Fibroblast of skin of right biceps (primary cell): Measurements from ENCODE around the gene MRPS25.
"Not testable (repeated sequence)": the region's sequence is repeated elsewhere in the genome, so short reads cannot be mapped to it uniquely, and the experiment has no call there.

Source experiments
- DNase-seq: peaks from one replicate; pipeline ENCODE4 v3.0.0-alpha.2; 2013

The MRPS25 gene

DNA sequence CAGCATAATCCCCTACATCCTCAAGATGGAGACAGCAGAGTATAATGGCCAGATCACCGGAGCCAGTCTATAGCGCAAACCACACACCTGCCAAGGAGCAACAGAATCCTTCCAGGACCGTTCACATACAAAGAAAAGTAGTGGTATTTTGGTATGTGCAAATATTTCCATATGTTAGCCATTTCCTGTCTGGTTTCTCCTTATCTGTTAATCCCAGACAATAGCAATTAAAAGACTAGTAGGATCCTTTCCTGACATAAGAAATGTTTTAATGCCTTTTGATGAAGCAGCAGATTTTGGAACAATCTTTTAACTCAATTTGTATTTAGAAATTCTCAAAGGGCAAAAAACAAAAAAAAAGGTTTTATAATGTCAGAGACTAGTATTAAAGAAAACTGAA is 22.2 kb downstream of the MRPS25 start:
- DNase-seq: peak; percentile 50

DNA sequence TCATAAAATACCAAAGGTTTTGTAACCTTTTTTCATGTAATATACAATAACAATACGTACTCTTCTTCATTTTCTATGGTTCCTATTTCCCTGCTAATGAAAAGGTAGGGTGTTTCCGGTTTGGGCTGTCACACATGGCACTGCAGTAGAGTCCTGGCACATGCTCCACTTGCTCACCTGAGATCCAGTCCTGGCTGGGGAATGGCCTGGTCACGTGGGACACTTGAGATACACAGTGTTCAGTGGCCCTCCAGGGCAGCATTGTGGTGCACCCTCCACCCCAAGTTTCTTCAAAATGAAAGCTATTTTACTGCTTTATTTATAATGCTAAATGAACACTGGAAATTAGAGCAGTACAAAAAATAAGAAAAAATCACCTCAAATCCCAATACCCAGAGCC is 23.2 kb downstream of the MRPS25 start:
- DNase-seq: no peak

DNA sequence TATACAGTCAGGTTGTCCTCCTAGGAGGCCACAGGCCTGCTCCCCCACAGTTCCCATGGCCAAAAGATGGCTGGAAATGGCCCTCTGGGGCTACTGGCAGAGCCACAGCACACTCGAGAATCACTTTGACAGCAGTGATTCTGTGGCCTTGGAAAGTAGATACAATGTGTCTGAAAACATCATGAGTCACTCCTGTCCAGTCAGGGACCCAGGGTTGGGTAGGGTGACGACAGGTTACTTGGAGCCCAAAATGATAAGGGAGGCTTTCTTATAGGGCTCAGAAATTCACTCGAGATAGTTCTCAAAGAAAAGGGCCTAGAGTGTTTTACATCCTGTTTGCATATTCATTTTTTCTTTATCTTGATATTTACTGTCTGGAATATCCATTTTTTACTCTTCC is 24.3 kb downstream of the MRPS25 start:
- no peak for DNase-seq

DNA sequence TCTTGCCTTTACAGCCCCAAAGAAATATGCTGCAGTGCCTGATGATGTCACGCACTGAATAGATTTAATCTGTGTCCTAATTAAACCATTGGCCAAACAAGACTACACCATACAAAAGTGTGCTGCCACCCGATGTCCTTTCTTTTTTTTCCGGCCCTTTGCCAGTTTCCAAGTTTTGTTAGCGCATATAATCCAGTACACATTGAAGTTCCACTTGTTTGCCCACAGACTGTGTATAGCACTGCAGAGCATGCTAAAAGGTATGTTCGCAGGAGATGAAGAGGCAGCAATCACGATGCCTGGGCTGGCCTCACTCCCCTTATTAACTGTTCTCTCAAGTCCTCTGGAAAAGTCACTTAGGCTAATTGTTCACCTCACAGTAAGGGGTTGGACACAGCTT is 26.8 kb downstream of the MRPS25 start:
- no peak for DNase-seq

DNA sequence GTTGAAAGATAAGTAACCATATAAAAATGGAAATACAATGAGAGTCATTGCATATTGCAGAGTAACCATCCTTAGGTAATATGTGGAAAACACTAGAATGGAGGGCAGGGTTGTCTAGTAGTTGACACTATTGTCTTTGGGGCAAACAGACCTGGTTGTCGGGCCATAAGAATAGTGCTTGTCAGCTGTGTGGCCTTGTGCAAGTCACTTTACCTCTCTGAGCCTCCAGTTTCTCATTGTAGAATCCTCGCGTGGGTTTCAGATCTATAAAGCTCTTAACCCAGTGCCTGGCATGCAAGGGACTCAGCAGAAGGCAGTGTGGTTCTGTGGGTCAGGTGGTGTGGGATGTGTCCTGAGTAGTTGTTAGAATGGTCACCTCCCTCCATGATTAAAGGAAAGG is 32.0 kb downstream of the MRPS25 start:
- no peak for DNase-seq

DNA sequence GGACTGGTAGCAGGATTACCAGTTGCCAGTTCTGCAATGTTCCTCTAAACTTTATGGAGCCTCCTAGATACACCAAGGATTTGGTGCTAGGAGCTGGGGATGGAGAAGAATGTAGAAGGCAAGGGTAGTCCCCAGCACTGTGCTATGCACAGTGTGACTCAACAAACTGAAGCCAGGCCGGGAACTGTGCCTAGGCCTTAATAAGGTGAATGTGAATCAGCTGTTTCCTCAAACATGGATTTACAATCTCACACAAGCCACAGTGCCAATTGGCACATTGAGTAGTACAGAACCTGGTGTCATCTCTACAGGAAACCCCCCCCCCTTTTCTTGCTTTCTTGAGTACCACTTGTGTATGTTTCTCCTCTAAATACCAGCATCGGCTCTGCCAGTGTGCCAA is 32.5 kb downstream of the MRPS25 start:
- no peak for DNase-seq

DNA sequence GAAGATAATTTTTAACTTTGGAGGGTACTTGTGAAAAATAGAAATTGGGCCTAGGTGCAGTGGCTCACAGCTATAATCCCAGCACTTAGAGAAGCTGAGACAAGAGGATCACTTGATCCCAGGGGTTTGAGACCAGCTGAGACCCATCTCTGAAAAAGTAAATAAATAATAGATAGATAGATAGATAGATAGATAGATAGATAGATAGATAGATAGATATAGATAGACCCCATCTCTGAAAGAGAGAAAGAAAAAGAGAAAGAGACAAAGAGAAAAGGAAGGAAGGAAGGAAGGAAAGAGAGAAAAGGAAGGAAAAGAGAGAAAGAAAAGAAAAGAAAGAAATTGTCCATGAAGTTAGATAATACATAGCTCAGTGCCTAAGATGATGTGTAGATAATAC is 35.5 kb downstream of the MRPS25 start:
- no peak for DNase-seq

DNA sequence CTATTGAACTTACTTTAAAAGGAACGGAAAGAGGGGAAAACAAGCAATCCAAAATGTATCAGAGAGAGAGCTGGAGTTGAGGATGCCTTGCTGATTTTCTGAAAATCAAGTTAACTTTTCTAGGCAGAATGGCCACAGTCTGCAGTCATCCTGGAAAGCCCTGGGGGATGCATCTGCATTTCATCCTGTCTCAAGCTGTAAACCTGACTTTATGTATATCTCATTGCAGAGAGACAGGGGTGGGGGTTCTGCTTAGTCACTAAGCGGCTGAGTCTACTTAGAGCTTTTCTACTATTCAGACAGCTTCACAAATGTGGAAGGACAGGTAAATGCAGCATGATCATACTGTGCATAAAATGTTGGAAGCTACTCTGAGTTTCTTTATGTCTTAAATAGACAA is 41.4 kb downstream of the MRPS25 start:
- no peak for DNase-seq

DNA sequence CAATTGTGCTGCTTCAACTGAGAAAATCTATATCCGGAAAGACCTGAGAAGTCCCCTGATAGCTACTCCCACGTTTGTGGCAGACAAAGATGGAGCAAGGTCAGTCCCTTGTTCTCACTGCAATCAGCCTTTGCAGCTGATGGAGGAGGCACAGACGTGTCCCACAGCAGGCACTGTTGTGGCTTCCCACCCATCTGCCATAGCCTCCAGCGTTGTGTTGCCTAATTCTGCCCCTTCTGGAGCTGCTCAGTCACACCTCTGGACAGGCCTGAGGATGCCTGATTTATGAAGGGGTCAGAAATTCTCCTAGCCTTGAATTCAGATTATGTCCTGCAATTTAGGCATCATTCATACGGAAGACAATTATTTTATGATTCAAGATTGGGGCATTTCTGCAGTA is 41.9 kb downstream of the MRPS25 start:
- no peak for DNase-seq

DNA sequence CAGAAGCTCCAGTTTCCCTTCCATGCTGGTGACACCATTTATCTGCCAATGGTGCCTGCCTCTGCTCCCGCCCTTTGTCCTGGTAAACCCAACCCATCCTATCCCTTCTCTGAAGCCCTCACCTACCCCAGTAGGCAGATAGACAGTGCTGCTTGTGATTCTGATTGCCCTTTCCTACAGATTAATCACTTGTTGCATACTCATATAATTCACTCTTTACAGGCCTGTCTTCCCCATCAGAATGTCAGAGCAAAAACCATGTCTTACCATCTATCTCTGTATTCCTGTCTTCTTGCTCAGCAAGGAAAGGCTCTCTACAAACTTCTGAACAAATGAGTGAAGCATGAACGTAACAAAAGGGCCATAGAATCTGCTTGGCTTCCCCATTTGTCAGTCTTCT is 47.9 kb downstream of the MRPS25 start:
- DNase-seq: no peak

DNA sequence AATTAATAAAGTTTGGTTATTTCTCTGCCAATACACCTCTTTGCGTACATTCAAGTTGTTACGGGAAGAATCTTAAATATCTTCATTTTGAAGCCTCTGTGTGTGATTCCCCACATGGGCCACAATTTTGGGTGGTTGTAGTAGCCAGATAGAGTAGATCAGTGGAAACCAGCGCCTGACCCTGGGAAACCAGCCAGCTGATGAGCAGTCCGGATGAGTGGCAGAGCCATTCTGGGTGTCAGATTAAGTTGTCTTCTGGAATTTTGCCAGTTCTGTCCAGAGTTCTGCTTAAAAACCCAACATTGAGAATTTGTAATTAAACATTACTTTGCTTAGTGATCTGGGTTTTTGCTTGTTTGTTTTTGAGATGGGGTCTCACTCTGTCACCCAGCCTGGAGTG is 49.7 kb downstream of the MRPS25 start:
- DNase-seq: peak; percentile 7

DNA sequence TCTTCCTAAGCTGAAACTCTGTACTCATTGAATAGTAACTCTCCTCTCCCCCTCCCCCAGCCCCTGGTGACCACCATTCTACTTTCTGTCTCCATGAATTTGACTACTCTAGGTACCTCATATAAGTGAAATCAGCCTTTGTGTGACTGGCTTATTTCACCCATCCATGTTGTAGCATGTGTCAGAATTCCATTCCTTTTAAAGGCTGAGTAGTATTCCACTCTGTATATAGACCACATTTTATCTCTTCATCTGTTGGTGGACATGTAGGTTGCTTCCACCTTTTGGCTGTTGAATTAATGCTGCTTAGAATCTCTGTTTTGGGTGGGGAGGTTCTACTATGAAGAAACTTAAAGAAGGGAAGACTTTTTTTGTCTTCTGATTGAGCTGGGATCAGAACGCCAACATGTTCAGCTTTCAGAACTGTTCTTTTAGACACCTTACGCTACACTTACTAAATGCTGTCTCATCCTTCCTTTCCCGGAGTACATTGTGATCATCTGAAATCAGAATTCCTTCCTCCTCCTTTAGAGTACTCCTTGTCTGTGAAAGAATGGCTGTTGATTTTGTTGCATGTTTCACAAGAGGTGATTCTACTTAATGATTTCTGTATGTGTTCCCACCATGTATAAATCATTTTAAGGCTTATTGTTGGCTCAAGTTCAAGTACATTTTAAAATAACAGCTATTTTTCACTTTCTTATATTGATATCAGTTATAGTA is 50.3 kb downstream of the MRPS25 start:
- no peak for DNase-seq

DNA sequence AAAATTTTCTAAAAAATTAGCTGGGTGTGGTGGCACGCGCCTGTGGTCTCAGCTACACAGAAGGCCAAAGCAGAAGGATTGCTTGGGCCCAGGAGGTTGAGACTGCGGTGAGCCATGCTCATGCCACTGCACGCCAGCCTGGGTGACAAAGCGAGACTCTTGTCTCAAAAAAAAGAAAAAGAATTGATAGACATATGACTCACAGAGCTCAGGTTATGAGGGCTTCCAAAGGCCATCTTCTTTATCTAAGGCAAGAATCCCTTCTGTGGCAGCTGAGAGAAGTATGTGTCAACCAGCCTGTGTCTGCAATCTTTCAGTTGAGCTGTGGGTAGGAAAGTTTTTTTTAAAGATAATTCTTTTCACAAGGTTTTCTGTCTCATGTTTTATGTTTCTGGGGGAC is 53.9 kb downstream of the MRPS25 start:
- DNase-seq: no peak

DNA sequence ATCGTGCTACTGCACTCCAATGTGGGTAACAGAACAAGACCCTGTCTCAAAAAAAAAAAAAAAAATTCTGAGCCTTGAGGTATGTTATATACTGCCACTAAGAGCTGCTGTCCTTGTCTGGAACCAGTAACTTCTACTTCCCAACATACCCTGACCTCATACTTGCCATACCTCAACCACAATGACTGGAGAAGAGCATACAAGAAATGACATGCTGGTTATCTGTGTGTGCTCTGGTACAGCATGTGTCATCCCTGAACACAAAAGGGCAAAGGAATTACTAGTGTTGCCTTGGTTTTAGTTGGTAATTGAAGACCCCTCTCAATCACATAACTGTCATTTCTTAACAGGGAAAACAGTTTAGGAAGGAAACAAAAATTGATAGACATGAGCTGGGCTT is 54.5 kb downstream of the MRPS25 start:
- DNase-seq: peak; percentile 10

DNA sequence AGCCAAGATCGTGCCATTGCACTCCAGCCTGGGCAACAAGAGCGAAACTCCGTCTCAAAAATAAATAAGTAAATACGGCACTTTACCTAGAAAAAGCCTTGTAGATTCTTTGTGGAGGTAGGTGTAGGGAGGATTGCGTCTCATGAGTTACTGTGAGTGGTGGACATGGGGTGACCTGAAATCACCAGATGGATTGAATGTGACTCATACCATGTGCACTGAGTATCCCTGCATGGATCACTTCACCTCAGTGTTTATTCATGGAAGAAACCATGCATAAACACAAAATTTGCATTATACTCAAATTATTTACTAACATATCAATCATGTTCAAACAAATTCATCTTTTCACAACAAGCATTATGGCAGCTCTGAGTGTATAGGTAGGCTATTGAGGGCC is 55.9 kb downstream of the MRPS25 start:
- no peak for DNase-seq

DNA sequence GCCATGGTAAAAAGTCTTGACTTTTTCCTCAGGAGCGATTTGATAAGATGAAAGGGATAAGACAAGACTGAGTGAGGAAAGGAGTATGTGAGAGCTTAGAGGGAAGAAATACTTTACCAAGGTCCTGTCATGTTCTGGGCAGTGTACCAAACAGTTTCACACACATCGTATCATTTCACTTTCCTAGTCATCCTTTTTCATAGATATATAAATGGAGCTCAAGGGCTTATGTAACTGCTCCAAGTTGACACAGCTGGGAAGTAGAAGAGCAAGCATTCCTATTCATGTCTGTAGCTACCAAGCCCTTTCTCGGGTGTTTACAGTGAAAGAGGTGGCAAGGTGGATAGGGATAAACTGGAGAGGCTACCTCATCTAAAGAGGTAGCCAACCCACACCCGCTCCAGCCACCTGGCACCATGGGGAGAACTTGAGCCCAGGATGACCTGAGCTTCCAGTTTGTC is 57.4 kb downstream of the MRPS25 start:
- peak; percentile 64 for DNase-seq

DNA sequence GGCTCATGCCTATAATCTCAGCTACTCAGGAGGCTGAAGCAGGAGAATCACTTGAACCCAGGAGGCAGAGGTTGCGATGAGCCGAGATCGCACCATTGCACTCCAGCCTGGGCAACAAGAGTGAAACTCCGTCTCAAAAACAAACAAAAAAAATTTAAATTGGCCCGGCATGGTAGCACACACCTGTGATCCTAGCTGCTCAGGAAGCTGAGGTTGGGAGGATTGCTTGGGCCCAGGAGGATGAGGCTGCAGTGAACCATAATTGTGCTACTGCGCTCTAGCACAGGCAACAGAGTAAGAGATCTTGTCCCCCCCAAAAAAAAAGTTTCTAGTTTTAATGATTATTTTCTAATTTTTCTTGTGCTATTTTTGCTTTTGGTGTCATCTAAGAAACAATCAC is 65.9 kb downstream of the MRPS25 start:
- not testable (repeated sequence) for DNase-seq
